Measurements from ENCODE around the gene TTC28.
"Not testable (repeated sequence)": the region's sequence is repeated elsewhere in the genome, so short reads cannot be mapped to it uniquely, and the experiment has no call there.

DNA sequence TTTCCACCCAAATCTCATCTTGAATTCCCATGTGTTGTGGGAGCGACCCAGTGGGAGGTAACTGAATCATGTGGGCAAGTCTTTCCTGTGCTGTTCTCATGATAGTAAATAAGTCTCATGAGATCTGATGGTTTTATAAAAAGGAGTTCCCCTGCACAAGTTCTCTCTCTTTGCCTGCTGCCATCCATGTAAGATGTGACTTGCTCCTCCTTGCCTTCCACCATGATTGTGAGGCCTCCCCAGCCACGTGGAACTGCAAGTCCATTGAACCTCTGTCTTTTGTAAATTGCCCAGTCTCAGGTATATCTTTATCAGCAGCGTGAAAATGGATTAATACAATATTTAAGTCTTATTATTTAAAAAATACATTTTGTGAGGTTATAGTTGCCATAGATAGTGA, 315.5 kb downstream of the TTC28 start:
- TF ChIP-seq, protein P1, sequence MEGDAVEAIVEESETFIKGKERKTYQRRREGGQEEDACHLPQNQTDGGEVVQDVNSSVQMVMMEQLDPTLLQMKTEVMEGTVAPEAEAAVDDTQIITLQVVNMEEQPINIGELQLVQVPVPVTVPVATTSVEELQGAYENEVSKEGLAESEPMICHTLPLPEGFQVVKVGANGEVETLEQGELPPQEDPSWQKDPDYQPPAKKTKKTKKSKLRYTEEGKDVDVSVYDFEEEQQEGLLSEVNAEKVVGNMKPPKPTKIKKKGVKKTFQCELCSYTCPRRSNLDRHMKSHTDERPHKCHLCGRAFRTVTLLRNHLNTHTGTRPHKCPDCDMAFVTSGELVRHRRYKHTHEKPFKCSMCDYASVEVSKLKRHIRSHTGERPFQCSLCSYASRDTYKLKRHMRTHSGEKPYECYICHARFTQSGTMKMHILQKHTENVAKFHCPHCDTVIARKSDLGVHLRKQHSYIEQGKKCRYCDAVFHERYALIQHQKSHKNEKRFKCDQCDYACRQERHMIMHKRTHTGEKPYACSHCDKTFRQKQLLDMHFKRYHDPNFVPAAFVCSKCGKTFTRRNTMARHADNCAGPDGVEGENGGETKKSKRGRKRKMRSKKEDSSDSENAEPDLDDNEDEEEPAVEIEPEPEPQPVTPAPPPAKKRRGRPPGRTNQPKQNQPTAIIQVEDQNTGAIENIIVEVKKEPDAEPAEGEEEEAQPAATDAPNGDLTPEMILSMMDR (IDR thresholded peaks at IDR 0.05; ENCODE audit: insufficient read depth, low read depth, low read length) = not testable (repeated sequence)
- not testable (repeated sequence) for TF ChIP-seq EZH2 (IDR thresholded peaks at IDR 0.05; ENCODE audit: insufficient read depth, low read length)
